ENCODE data around the gene PRKCQ. TPM values are rescaled to one million over a fixed set of nuclear protein-coding genes. Genes with fewer than 3 reads are reported as not detected.

Gene PRKCQ
- total RNA-seq, 1 experiment from 2014 or later: 12.1 TPM

DNA sequence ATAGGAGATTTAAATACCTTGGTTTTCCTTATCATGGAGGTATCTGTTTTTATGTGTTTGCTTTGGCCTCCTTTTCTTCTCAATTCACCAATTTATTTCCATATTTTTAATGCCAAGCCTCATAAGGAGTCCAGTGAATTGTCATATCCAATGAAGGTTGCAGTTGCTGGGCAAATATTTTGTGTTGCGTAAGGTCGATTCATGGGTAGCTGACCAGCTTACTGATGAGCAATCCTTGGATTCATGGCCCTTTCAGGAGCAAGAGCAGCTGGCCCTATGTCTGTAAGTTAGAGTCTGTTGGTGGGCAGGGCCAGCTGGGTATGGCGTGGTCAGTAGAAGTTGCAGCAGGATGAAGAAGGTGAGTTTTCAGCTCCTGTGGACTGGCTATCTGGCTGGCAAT is 194.4 kb downstream of the PRKCQ start:
- H3K27ac ChIP-seq (ENCODE audit: insufficient read length, low read depth, low read length): no peak overlapping the region
- no peak for DNase-seq
- H4K20me1 ChIP-seq (ENCODE audit: control insufficient read depth, insufficient read depth, insufficient read length): no peaks in the 10 kb centered on the region
- H3K23ac ChIP-seq (ENCODE audit: insufficient read length, low read depth, low read length): no peak overlapping the region
- no peak overlapping the region for H3K18ac ChIP-seq (ENCODE audit: insufficient read length, low read depth, low read length)
- H2AFZ ChIP-seq (ENCODE audit: low read length): no peak overlapping the region
- no peak overlapping the region for H3K4me3 Mint-ChIP-seq
- no peak overlapping the region for H3K27ac Mint-ChIP-seq
- H2AK5ac ChIP-seq (ENCODE audit: insufficient read length, low read length): no peak overlapping the region
- no peaks in the 10 kb centered on the region for H3K4me1 ChIP-seq (ENCODE audit: insufficient read depth, low read length)
- H3K4me2 ChIP-seq (ENCODE audit: insufficient read depth, insufficient read length, low read length): no peak overlapping the region
- WGBS (ENCODE audit: extremely low coverage, insufficient read length, low lambda C conversion rate): no CpG with 5 or more reads among the region's 3 CpGs
- no peak overlapping the region for H4K8ac ChIP-seq (replicated peaks; ENCODE audit: insufficient read length, low read depth, low read length)
- peaks cover 3% of the 10 kb centered on the region for H3K27me3 Mint-ChIP-seq (ENCODE audit: low read depth)
- no peak overlapping the region for H4K91ac ChIP-seq (ENCODE audit: insufficient read length, low read depth, low read length)
- H3K79me1 ChIP-seq (ENCODE audit: insufficient read depth, low read depth, low read length, poor library complexity, severe bottlenecking): no peaks in the 10 kb centered on the region
- no peaks in the 10 kb centered on the region for H3K79me2 ChIP-seq (ENCODE audit: insufficient read depth, low read length)
- no peak overlapping the region for H2BK5ac ChIP-seq (ENCODE audit: insufficient read length, low read length)
- H2BK15ac ChIP-seq (ENCODE audit: low read depth, low read length): no peak overlapping the region
- H3K4me1 Mint-ChIP-seq: no peaks in the 10 kb centered on the region
- no peak overlapping the region for H2BK120ac ChIP-seq (ENCODE audit: low read depth, low read length, poor library complexity, severe bottlenecking)
- H4K5ac ChIP-seq (ENCODE audit: insufficient read length, low read depth, low read length): no peak overlapping the region
- H2BK20ac ChIP-seq (ENCODE audit: low read depth, low read length, poor library complexity, severe bottlenecking): no peak overlapping the region
- no peaks in the 10 kb centered on the region for H3K27me3 ChIP-seq (ENCODE audit: insufficient read depth, low read length)
- TF ChIP-seq, protein P1, sequence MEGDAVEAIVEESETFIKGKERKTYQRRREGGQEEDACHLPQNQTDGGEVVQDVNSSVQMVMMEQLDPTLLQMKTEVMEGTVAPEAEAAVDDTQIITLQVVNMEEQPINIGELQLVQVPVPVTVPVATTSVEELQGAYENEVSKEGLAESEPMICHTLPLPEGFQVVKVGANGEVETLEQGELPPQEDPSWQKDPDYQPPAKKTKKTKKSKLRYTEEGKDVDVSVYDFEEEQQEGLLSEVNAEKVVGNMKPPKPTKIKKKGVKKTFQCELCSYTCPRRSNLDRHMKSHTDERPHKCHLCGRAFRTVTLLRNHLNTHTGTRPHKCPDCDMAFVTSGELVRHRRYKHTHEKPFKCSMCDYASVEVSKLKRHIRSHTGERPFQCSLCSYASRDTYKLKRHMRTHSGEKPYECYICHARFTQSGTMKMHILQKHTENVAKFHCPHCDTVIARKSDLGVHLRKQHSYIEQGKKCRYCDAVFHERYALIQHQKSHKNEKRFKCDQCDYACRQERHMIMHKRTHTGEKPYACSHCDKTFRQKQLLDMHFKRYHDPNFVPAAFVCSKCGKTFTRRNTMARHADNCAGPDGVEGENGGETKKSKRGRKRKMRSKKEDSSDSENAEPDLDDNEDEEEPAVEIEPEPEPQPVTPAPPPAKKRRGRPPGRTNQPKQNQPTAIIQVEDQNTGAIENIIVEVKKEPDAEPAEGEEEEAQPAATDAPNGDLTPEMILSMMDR (conservative IDR thresholded peaks at IDR 0.05): no peak
- H3K36me3 Mint-ChIP-seq (ENCODE audit: insufficient read depth in 1 of 3, low read depth in 3 of 3): peaks cover 9 to 26% (median 19%) of the 10 kb centered on the region in 3 experiments; a peak in 6 of 7 replicates
- no peak overlapping the region for H3T11ph ChIP-seq (ENCODE audit: low read length)
- H3K9me3 ChIP-seq (ENCODE audit: control insufficient read depth, low read depth, low read length): peaks cover 13% of the 10 kb centered on the region
- H3K4ac ChIP-seq (ENCODE audit: low read depth, low read length): no peak overlapping the region
- no peak overlapping the region for H2BK12ac ChIP-seq (ENCODE audit: insufficient read length, low read depth, low read length)
- H3K56ac ChIP-seq (ENCODE audit: insufficient read length, low read depth, low read length): no peak overlapping the region
- no peak overlapping the region for H3K9ac ChIP-seq (ENCODE audit: extremely low read depth, insufficient read length, low read length)
- H3K9me3 Mint-ChIP-seq: peaks cover 28 to 33% of the 10 kb centered on the region in 2 experiments
- H3K23me2 ChIP-seq (ENCODE audit: insufficient read length, low read depth, low read length, poor library complexity, severe bottlenecking): no peaks in the 10 kb centered on the region
- H3K14ac ChIP-seq (ENCODE audit: insufficient read depth, low read length): no peak overlapping the region
